Coronary artery (tissue), 2 donors: ENCODE data around the gene ADGRG6.

Experiments
- DNase-seq: peaks from one replicate; pipeline ENCODE4 v3.0.0-alpha.2; 2017; ENCODE audit warnings: low spot score
- H3K27ac ChIP-seq, 2 donors: fragments of 200-600 bp; sonication (generic); one replicate each; pipeline ENCODE4 v1.5.1; 2016 to 2019
- H3K4me3 ChIP-seq: fragments of 200-600 bp; sonication (generic); 2 replicates; pipeline ENCODE4 v1.5.1; 2016; ENCODE audit warnings: mild to moderate bottlenecking, moderate library complexity
- CTCF ChIP-seq: fragments of 200-600 bp; sonication (generic); IDR thresholded peaks from one replicate; pipeline ENCODE4 v1.5.1; 2019; ENCODE audit warnings: antibody characterized with exemption

The ADGRG6 gene

GRCh38 chr6:142404751-142405150, 102.9 kb downstream of the ADGRG6 start:
- DNase-seq: no peak
- Histone ChIP-seq H3K27ac (no peak overlapping the region), H3K4me3 (no peak overlapping the region)
- no peak for TF ChIP-seq CTCF

- no peak for DNase-seq
- Histone ChIP-seq H3K4me3 (no peak overlapping the region), H3K27ac (no peak overlapping the region)
- TF ChIP-seq CTCF: no peak
Measured at GRCh38 chr6:142406131-142406530, 104.3 kb downstream of the ADGRG6 start.

- no peak for TF ChIP-seq CTCF
- no peak overlapping the region for H3K4me3 ChIP-seq
- no peak overlapping the region for H3K27ac ChIP-seq
- no peak for DNase-seq
Measured at GRCh38 chr6:142407685-142408273, 106.0 kb downstream of the ADGRG6 start.

GRCh38 chr6:142408409-142408808, 106.6 kb downstream of the ADGRG6 start:
- Histone ChIP-seq H3K4me3 (no peak overlapping the region), H3K27ac (no peak overlapping the region)
- DNase-seq: no peak
- no peak for TF ChIP-seq CTCF

GRCh38 chr6:142409794-142410193, 108.0 kb downstream of the ADGRG6 start:
- Histone ChIP-seq H3K27ac (no peak overlapping the region), H3K4me3 (no peak overlapping the region)
- TF ChIP-seq CTCF: no peak
- DNase-seq: no peak

GRCh38 chr6:142411145-142411544, 109.3 kb downstream of the ADGRG6 start:
- no peak for TF ChIP-seq CTCF
- H3K4me3 ChIP-seq: no peak overlapping the region
- H3K27ac ChIP-seq: no peak overlapping the region
- no peak for DNase-seq

GRCh38 chr6:142412241-142412640, 110.4 kb downstream of the ADGRG6 start:
- no peak overlapping the region for H3K27ac ChIP-seq
- no peak overlapping the region for H3K4me3 ChIP-seq
- no peak for DNase-seq
- no peak for TF ChIP-seq CTCF
